Stomach (tissue), 4 donors: ENCODE data around the gene CBL.

Experiments
- CTCF ChIP-seq, 7 experiments: fragments of 450-650 bp in 4 of 7; fragments of 200-600 bp in 3 of 7; sonication (generic) in 3 of 7; IDR thresholded peaks; one replicate each; pipeline ENCODE4 v1.5.1; 2016 to 2019; ENCODE audit warnings: antibody characterized with exemption in 7 of 7, control low read depth in 2 of 7, mild to moderate bottlenecking in 1 of 7
- EP300 ChIP-seq: sonication (generic); formaldehyde crosslinking; IDR thresholded peaks from one replicate; pipeline ENCODE4 v1.6.1; 2017; ENCODE audit warnings: antibody characterized with exemption
- POLR2A ChIP-seq, 4 donors: fragments of 450-650 bp; IDR thresholded peaks; one replicate each; pipeline ENCODE4 v1.6.1; 2016; ENCODE audit warnings: antibody characterized with exemption in 4 of 4, control low read depth in 2 of 4, mild to moderate bottlenecking in 1 of 4, moderate library complexity in 1 of 4
- POLR2AphosphoS5 ChIP-seq, 3 donors: sonication (generic); formaldehyde crosslinking; IDR thresholded peaks; one replicate each; pipeline ENCODE4 v1.6.1; 2016; ENCODE audit warnings: antibody characterized with exemption in 3 of 3

GRCh38 chr11:119342023-119342300, 135.8 kb downstream of the CBL start:
- TF ChIP-seq POLR2A (IDR thresholded peaks at IDR 0.05) (no peak), CTCF (IDR thresholded peaks at IDR 0.05) (no peak), POLR2AphosphoS5 (IDR thresholded peaks at IDR 0.05) (no peak), EP300 (no peak)
